ENCODE measurements around the gene STAG2. TPM values are rescaled to one million over a fixed set of nuclear protein-coding genes. Genes with fewer than 3 reads are reported as not detected.
"Not testable (repeated sequence)": the region's sequence is repeated elsewhere in the genome, so short reads cannot be mapped to it uniquely, and the experiment has no call there.

Gene STAG2
- total RNA-seq, 1 donor from 2014 or later: 88.2 TPM

- H3K9me3 ChIP-seq: no peaks in the 10 kb centered on the region
- peaks cover 29% of the 10 kb centered on the region for H3K36me3 ChIP-seq
- H3K27ac ChIP-seq: no peak overlapping the region
- H3K27me3 ChIP-seq (ENCODE audit: low read depth): no peaks in the 10 kb centered on the region
- ATAC-seq (no peak), DNase-seq (no peak)
- H3K4me1 ChIP-seq: no peaks in the 10 kb centered on the region
- intact Hi-C loops (cut with DNase I): no loop called here
- no peak overlapping the region for H3K4me3 ChIP-seq
- no peak for TF ChIP-seq CTCF (IDR thresholded peaks at IDR 0.05)
Measured at GRCh38 chrX:124033821-124034220, 72.3 kb downstream of the STAG2 start.

- no peaks in the 10 kb centered on the region for H3K4me1 ChIP-seq
- H3K4me3 ChIP-seq: no peak overlapping the region
- no peaks in the 10 kb centered on the region for H3K27me3 ChIP-seq (ENCODE audit: low read depth)
- DNase-seq (no peak), ATAC-seq (no peak)
- intact Hi-C loops (cut with DNase I): no loop called here
- no peaks in the 10 kb centered on the region for H3K9me3 ChIP-seq
- H3K36me3 ChIP-seq: peaks cover 39% of the 10 kb centered on the region
- H3K27ac ChIP-seq: no peak overlapping the region
- no peak for TF ChIP-seq CTCF (IDR thresholded peaks at IDR 0.05)
Measured at GRCh38 chrX:124035657-124036056, 74.2 kb downstream of the STAG2 start.

GRCh38 chrX:124042042-124042441 is 80.5 kb downstream of the STAG2 start:
- H3K27me3 ChIP-seq (ENCODE audit: low read depth): no peaks in the 10 kb centered on the region
- no peak overlapping the region for H3K4me3 ChIP-seq
- H3K4me1 ChIP-seq: no peaks in the 10 kb centered on the region
- no peaks in the 10 kb centered on the region for H3K9me3 ChIP-seq
- DNase-seq (no peak), ATAC-seq (no peak)
- H3K27ac ChIP-seq: no peak overlapping the region
- H3K36me3 ChIP-seq: peaks cover 29% of the 10 kb centered on the region
- intact Hi-C loops (cut with DNase I): no loop called here
- no peak for TF ChIP-seq CTCF (IDR thresholded peaks at IDR 0.05)

DNA sequence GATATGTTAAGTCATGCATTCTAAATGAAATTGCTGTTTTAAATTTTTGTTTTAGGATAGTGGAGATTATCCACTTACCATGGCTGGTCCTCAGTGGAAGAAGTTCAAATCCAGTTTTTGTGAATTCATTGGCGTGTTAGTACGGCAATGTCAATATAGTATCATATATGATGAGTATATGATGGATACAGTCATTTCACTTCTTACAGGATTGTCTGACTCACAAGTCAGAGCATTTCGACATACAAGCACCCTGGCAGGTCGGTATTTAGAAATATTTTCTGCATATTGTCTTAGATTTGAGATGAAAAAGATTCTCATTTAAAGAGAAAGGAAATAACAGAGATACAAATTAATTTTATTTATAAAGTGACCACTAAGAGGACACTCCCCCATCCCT is 83.6 kb downstream of the STAG2 start:
- TF ChIP-seq CTCF (IDR thresholded peaks at IDR 0.05): no peak
- intact Hi-C loops (cut with DNase I): no loop called here
- Histone ChIP-seq H3K4me3 (no peak overlapping the region), H3K36me3 (peaks cover 23% of the 10 kb centered on the region), H3K27ac (no peak overlapping the region), H3K27me3 (ENCODE audit: low read depth) (no peaks in the 10 kb centered on the region), H3K9me3 (no peaks in the 10 kb centered on the region), H3K4me1 (no peaks in the 10 kb centered on the region)
- DNase-seq: no peak
- no peak for ATAC-seq

DNA sequence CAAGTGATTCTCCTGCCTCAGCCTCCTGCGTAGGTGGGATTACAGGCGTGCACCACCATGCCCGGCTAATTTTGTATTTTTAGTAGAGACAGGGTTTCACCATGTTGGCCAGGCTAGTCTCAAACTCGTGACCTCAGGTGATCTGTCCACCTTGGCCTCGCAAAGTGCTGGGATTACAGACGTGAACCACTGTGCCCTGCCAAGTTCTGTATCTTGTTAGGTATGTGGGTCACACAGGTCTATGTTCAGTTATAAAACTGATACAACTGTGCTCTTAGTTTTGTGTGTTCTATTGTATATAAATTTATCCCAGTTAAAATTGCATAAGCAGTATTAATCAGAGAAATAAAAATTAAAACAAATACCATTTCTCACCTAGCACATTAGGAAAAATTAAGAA is 122.9 kb downstream of the STAG2 start:
- H3K4me1 ChIP-seq; H3K4me3 ChIP-seq; intact Hi-C loops (cut with DNase I); DNase-seq; ATAC-seq; H3K27me3 ChIP-seq (ENCODE audit: low read depth); H3K9me3 ChIP-seq; H3K27ac ChIP-seq: not testable (repeated sequence)
- H3K36me3 ChIP-seq: peaks cover 83% of the 10 kb centered on the region

DNA sequence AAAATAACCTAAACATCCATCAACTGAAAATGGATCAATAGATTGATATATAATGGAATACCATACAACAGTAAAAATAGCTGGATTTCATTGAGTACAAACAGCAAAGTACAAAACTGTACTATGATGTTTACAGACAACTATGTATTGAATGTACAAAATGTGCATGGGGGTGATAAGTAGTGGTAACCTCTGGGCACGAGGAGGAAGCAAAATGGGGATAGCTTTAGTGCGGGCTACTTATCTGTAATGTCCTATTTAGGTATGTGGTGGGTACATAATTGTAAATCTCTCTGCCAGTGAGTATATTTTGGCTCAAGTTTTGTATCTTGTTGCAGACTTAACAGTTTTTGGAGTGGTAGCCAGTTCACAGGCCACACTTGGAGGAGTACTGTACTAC is 123.6 kb downstream of the STAG2 start:
- ATAC-seq (no peak), DNase-seq (no peak)
- H3K27me3 ChIP-seq (ENCODE audit: low read depth): no peaks in the 10 kb centered on the region
- TF ChIP-seq CTCF (IDR thresholded peaks at IDR 0.05): no peak
- no peaks in the 10 kb centered on the region for H3K9me3 ChIP-seq
- no peak overlapping the region for H3K27ac ChIP-seq
- H3K36me3 ChIP-seq: peaks cover 85% of the 10 kb centered on the region
- intact Hi-C loops (cut with DNase I): no loop called here
- no peak overlapping the region for H3K4me3 ChIP-seq
- no peaks in the 10 kb centered on the region for H3K4me1 ChIP-seq

All from lower lobe of right lung (tissue), 2 donors.